BJ (cell line): Measurements from ENCODE around the gene MED23. TPM values are rescaled to one million over a fixed set of nuclear protein-coding genes. Genes with fewer than 3 reads are reported as not detected.
"Not testable (repeated sequence)": the region's sequence is repeated elsewhere in the genome, so short reads cannot be mapped to it uniquely, and the experiment has no call there.

Experiments
- CTCF ChIA-PET: fragments of 350-600 bp; formaldehyde crosslinking; extraction: SDS; loops from one replicate; lab custom pipeline; 2021; ENCODE audit warnings: antibody characterized with exemption, inconsistent platforms; lab: Yijun Ruan, JAX
- POLR2A ChIA-PET: fragments of 300-600 bp; sonication (Branson Sonifier 250); formaldehyde crosslinking; extraction: SDS; loops from one replicate; lab custom pipeline; 2021; ENCODE audit warnings: antibody characterized with exemption; lab: Charles Lee
- DNase-seq: peaks from one replicate; pipeline ENCODE4 v3.0.0-alpha.2; 2011; ENCODE audit warnings: low read depth
- H3K27me3 ChIP-seq: 2 replicates; pipeline ENCODE4 v1.6.0; 2011; ENCODE audit warnings: low read length; ENCODE audit not compliant: control insufficient read depth, insufficient read depth
- H3K36me3 ChIP-seq: 2 replicates; pipeline ENCODE4 v1.5.1; 2011; ENCODE audit warnings: low read length; ENCODE audit not compliant: control insufficient read depth, insufficient read depth
- H3K4me3 ChIP-seq: 2 replicates; pipeline ENCODE4 v1.5.1; 2011; ENCODE audit warnings: low read depth, mild to moderate bottlenecking, control low read depth, low read length
- CTCF ChIP-seq: IDR thresholded peaks from 2 replicates; pipeline ENCODE4 v1.5.1; 2011; ENCODE audit warnings: low read depth, mild to moderate bottlenecking, control low read depth, inconsistent platforms, low read length, moderate library complexity; ENCODE audit not compliant: insufficient read depth
- polyA plus RNA-seq: library from polyadenylated mRNA; depleted of rRNA; stranded (reverse); fragments of >200 nt; gene quantifications from 2 replicates; pipeline ENCODE4 v1.2.3, GENCODE V29; 2011

Gene MED23
- polyA plus RNA-seq, 1 experiment: 16.5 TPM

- Histone ChIP-seq H3K36me3 (no peaks in the 10 kb centered on the region), H3K27me3 (peaks cover 7% of the 10 kb centered on the region; the same call in 1 of the 2 replicates), H3K4me3 (no peak overlapping the region)
- no peak for TF ChIP-seq CTCF
- ChIA-PET CTCF (interaction anchor here (0.6 to 2.8 kb wide), 2 partner anchors 14 to 1245 kb away, joined by 4 to 12 read pairs; no protein-coding TSS in a partner anchor), POLR2A (no interaction called here)
- no peak for DNase-seq
These were observed 80.6 kb downstream of the MED23 start for GRCh38 chr6:131547488-131547887.

GRCh38 chr6:131545317-131545716 is 82.7 kb downstream of the MED23 start:
- POLR2A ChIA-PET: no interaction called here
- peaks cover 7% of the 10 kb centered on the region; the same call in 1 of the 2 replicates for H3K27me3 ChIP-seq
- CTCF ChIA-PET: interaction anchor here (1.1 kb wide), 1 partner anchor 12 kb away, joined by 3 read pairs; no protein-coding TSS in a partner anchor
- no peak for DNase-seq
- no peaks in the 10 kb centered on the region for H3K36me3 ChIP-seq
- no peak overlapping the region for H3K4me3 ChIP-seq
- TF ChIP-seq CTCF: no peak

GRCh38 chr6:131538615-131539014 is 89.4 kb downstream of the MED23 start:
- CTCF ChIA-PET: interaction anchor here (1.7 kb wide), 2 partner anchors 19 to 339 kb away, joined by 4 to 5 read pairs; no protein-coding TSS in a partner anchor
- H3K36me3 ChIP-seq, DNase-seq, POLR2A ChIA-PET, H3K4me3 ChIP-seq, H3K27me3 ChIP-seq: not testable (repeated sequence)

GRCh38 chr6:131532580-131533039 is 95.4 kb downstream of the MED23 start:
- DNase-seq: no peak
- POLR2A ChIA-PET: no interaction called here
- no peaks in the 10 kb centered on the region for H3K27me3 ChIP-seq
- no peaks in the 10 kb centered on the region for H3K36me3 ChIP-seq
- H3K4me3 ChIP-seq: no peak overlapping the region
- CTCF ChIA-PET: interaction anchor here (0.7 to 4.0 kb wide), 5 partner anchors 13 to 353 kb away, joined by 4 to 35 read pairs (median 8); no protein-coding TSS in a partner anchor
- TF ChIP-seq CTCF: no peak

GRCh38 chr6:131531681-131532080 is 96.4 kb downstream of the MED23 start:
- POLR2A ChIA-PET: not testable (repeated sequence)
- CTCF ChIA-PET: interaction anchor here (0.8 to 4.0 kb wide), 4 partner anchors 12 to 343 kb away, joined by 3 to 35 read pairs (median 5); no protein-coding TSS in a partner anchor

GRCh38 chr6:131530936-131531335 is 97.1 kb downstream of the MED23 start:
- CTCF ChIA-PET: interaction anchor here (1.1 to 1.8 kb wide), 2 partner anchors 11 to 331 kb away, joined by 3 to 5 read pairs; no protein-coding TSS in a partner anchor

More at GRCh38 chr6:131531681-131532080, 96.4 kb downstream of the MED23 start:
- H3K27me3 ChIP-seq, H3K36me3 ChIP-seq, DNase-seq, H3K4me3 ChIP-seq: not testable (repeated sequence)

More at GRCh38 chr6:131530936-131531335, 97.1 kb downstream of the MED23 start:
- H3K4me3 ChIP-seq, DNase-seq, H3K27me3 ChIP-seq, H3K36me3 ChIP-seq, POLR2A ChIA-PET: not testable (repeated sequence)
